GM18519 (cell line): ENCODE results near the gene RHD.
"Not testable (repeated sequence)": the region's sequence is repeated elsewhere in the genome, so short reads cannot be mapped to it uniquely, and the experiment has no call there.

Source experiments
- ATAC-seq: cut with Tn5 transposase; IDR thresholded peaks from one replicate; pipeline ENCODE4 v1.9.1; 2021; ENCODE audit warnings: mild to moderate bottlenecking, moderate library complexity; ENCODE audit not compliant: unreplicated experiment, low FRiP score

Gene RHD

DNA sequence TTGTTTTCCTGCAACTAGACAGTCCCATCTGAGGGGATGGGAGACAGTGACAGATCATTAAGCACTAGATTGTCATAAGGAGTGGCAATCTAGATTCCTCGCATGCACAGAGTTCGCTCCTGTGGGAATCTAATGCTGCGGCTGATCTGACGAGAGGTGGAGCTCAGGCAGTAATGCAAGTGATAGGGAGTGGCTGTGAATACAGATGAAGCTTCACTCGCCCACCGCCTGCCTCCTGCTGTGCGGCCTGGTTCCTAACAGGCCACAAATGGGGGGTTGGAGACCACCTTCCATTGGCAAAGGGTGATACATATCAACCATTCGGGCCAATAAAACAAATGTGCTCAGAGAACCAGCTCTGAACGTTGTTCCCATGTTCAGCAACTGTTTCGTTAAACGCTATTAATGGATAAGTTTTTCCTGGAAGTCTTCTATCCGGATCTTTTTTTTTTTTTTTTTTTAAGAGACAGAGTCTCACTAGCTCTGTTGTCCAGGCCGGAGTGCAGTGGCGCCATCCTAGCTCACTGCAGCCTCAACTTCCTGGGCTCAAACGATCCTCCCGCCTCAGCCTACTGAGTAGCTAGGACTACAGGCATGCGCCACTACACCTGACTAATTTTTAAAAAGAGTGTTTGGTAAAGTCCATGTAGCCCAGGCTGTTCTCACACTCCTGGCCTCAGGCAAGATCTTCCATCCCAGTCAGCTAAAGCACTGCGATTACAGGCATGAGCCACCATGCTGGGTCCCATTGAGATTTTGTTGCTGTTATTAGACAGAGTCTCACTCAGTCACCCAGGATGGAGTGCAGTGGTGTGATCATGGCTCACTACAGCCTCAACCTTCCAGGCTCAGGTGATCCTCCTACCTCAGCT, 16.4 kb upstream of the RHD start:
- ATAC-seq, result no peak

DNA sequence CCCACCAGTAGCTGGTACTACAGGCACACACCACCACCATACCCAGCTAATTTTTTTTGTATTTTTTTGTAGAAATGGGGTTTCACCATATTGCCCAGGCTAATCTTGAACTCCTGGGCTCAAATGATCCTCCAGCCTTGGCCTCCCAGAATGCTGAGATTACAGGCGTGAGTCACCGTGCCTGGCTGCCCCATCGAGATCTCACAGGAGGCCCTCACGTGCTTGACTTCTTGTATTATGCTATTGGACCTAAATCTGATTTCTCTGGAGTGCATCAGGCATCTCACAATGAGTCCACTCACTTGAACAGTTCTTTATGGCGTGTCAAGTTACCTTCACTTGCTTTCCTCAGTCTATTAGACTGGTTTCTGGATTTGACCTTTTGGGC, 15.7 kb upstream of the RHD start:
- no peak for ATAC-seq

DNA sequence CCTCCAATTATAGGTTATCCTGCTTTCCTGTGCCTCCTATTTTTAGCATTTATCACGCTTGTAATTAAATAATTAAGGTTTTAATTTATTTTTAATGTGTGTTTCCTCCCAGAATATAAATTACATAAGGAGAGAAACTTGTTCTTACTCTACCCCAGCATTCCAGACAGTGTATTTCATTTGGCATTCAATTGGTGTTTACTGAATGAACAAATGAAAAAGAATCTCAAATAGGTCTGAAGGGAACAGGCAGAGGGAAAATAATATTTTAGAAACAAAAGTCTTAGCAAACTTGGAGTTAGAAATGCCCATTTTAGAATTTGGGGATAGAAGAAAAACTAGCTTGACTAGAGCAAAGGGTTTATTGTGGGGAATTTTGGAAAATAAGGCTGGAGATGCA, 15.1 kb upstream of the RHD start:
- no peak for ATAC-seq

DNA sequence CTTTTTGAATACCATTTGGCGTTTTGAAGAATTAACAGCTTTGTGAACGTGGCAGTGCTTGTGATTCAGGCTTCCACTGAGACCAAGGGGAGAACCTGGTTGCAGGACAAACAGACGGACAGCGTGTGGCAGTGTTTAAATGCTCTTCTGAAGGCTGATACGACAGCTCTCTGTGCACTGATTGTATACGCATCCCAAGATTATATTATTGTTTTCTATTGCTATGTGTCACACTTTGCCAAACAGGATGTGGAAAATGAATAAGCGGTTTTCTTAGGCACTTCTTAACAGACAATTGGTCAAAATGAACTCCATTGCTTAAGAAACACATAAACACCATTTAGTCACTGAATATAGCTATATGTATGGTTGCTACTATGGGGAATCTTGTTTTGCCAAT, 12.5 kb upstream of the RHD start:
- ATAC-seq, result not testable (repeated sequence)

DNA sequence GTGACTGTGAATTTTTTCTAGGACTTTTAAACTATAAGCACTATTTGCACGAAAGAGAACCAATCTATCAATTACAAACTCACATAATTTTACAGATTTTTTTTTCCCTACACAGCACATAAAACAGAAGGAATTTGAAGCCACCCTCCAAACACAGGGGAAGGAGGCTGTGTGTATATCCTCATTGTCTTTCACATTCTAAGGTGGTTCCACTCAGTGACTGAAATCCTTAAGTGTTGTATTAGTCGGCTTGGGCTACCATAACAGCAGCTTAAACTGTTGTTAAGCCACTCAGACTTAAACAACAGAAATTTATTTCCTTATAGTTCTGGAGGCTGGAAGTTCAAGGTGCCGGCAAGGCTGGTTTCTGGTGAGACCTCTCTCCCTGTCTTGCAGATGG, 12.0 kb upstream of the RHD start:
- not testable (repeated sequence) for ATAC-seq

DNA sequence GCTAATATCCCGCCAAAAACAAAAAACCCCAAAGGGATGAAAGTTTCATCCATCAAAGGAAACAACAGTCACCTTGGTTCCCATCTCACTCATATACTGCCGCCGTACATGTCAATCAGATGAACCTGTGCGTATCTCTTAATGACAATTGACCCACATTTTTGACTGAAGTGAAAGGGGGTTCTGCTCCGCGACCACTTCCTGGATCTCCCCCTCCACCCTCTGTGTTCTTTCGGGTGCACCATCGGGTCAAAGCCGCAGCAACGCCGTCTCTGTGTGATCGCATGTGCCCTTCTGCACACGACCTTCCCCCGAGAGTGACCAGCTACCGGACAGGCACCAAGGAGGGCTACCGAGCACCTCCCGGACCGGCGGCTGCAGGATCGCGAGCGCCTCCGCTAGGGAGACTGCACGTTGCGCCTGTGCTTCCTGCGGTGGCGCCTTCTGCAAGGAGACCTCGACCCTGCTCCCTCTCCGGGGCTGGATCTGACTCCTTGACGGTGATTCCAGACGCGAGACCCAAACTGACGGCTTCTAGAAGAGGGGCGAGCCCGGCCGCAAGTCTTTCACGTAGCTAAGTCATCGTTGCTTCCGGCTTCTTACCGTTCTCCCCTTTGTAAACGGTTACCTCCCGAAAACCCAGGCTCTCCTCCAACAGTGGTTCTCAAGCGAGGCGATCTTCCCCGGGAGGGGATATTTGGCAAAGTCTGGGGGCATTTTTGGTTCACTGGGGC, 5.6 kb upstream of the RHD start:
- ATAC-seq, result not testable (repeated sequence)

DNA sequence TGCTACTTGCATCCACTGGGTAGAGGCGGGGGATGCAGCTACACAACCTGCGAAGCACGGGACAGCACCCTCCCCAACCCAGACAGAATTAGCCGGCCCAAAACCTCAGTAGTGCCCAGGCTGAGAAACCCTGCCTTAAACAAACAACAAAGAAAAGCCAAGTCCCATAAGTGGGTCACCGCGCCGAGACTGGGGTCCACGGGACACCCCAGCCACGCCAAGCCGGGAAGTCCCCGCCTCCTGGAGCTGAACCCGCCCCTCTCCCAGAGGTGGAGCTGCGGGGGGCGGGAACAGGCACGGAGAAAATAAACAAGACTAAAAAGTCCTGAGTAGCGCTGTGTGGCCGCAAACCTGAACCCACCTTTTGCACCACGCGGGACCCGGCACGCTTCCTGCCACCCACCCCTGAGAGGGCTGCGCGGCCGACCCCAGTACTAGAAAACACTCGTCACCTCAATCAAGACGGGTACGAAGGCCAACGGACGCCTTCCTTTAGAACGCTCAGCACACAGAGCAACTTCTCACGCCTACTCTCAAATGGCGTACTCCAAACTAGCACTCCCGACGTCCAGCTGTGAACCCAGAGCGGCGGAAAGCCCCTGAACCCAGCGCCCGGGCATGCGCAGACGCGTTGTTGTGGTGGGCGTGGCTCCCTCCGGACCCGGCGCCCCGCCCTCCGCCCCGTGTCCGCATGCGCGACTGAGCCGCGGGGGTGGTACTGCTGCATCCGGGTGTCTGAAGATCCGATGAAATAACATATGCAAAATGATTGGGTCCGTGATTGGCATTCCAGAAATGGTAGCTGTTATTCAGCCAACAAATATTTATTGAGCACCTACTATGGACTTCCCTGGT, 4.8 kb upstream of the RHD start:
- ATAC-seq, result peak; percentile 53

DNA sequence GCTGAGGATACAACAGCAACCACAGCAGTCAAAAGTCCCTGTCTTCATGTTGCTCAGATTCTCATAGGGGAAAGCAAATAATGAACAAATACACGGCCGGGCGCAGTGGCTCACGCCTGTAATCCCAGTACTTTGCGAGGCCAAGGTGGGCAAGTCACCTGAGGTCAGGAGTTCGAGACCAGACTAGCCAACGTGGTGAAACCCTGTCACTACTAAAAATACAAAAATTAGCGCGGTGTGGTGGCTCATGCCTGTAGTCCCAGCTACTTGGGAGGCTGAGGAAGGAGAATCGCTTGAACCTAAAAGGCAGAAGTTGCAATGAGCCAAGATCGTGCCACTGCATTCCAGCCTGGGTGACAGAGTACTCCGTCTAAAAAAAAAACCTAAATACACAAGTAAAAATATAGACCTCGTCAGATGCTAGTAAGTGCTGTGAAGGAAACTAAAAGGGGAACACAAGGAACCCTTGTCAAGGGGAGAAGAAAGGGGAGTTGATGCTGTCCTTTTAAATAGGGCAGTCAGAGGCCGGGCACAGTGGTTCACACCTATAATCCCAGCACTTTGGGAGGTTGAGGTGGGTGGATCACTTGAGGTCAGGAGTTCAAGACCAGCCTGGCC, 4.1 kb upstream of the RHD start:
- ATAC-seq, result not testable (repeated sequence)

DNA sequence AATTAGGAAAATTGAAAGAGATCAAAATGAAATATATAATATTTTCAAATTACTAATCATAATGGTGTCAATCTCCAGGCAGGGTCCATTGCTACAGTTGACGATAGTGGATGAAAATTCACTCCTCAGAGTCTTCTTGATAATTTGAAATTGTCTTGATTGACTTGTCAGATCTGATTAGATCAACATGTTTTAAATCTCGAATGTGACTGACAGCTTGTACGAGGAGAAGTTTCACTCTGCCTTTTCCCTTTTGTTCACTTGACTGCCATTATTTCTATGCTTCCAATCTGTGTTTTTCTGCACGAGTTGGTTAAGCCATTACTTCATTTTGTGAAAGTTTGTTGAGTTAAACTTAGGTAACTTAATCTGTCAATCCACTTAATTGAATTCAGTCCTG, 3.3 kb downstream of the RHD start:
- not testable (repeated sequence) for ATAC-seq

DNA sequence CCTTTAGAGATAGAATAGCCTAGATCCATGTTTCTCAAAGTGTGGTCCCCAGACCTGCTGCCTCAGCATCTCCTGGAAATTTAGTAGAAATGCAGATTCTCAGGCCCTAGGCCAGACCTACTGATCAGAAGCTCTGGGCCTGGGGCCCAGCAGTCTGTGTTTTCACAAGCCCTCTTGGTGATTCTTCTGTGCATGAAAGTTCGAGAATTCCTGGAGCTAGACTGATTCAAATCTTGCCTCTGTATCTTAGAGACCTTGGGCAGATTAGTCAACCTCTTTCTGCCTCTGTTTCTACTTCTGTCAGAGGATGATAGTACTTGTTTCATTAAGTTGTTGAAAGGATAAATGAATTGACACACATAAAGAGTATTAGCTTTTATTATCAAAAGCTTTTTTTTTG, 5.0 kb downstream of the RHD start:
- ATAC-seq, result not testable (repeated sequence)

DNA sequence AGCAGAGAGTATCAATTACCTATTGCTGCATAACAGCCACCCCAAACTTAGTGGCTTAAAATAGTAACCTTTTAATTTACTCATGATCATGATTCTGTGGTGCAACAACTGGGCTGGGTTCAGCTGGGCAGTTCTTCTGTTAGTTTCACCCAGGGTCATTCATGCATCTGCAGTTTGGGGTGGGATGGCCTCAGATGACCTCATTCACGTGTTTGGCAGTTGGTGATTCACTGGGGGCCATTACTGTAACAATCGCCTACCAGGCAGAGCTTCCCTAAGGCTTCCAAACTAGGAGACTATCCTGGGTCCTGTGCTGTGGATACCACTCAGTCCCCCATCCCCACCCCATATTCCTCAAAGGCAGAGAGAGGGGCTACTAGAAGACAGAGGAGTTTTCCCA, 6.0 kb downstream of the RHD start:
- ATAC-seq, result not testable (repeated sequence)

DNA sequence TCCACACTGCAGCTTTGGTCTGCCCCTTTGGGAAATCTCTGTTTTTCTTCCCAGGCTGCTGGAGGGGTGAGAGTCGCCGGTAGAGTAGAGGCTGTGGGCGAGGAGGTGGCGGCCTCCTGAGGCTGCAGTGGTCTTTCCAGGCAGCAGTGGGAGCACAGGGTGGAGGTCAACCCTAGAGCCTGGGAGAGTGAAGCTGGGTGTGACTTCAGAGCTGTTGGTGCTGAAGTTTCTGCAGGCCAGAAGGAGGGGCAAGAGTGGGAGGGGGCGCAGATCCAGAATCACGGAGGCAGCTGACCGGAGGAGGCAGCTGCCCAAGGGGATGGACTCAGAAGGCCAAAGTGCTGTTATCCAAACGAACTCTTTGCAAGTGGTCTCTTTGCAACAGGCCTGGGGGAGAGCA, 6.5 kb downstream of the RHD start:
- ATAC-seq, result not testable (repeated sequence)

DNA sequence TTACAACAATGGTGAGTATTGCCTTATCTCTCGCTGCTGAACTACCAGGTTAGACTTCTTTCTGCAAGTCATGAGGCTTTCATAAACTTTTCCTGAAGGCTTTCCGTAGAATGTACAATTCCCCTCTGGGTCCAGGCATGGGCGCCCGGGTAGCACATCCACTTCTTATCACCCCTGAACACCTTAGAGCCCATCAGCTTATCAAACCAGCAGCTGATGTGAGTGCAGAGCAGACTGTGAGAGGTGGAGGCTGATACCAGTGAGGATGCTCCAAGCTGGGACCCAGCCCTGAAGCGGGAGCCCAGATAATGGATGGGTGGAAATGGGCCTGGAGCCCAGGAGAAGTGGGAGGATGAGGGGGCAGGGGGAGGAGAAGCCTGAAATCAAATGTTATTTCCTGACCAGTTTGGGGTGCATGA, 7.4 kb downstream of the RHD start:
- ATAC-seq, result not testable (repeated sequence)

DNA sequence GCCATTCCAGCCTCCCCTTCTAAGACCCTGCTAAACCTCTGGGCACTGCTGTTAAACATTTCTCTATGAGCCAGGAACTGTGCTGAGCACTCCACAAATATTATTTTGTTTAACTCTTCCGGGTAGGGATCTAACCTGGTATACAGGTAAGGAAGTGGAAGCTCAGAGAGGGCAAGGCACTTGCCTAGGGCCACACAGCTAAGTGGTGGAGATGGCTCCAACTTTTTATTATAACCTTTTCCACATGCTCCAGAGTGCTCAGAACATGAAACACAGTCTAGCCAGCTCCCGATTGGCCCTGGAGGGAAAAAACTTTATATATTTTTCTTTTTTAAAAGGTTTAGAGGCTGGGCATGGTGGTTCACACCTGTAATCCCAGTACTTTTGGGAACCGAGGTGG, 13.6 kb downstream of the RHD start:
- not testable (repeated sequence) for ATAC-seq

DNA sequence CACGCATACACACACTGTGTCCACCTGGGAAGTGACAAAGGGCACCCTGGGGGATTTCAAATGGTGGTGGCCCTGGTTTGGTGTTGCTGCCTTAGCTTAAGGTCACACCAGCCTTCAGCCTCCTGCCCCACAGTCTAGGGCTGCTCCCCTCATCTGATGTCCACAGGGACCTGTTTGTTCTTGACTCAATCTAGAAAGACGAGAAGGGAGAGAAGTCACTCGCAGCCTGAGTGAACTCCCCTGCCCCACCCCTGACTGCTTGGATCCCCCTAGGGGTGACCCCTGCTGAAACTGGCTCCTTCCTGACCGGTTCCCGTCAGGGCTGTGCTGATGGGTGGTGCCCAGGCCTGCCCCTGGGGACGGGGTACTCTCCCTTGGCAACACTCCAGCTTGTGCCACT, 14.9 kb downstream of the RHD start:
- ATAC-seq, result not testable (repeated sequence)

DNA sequence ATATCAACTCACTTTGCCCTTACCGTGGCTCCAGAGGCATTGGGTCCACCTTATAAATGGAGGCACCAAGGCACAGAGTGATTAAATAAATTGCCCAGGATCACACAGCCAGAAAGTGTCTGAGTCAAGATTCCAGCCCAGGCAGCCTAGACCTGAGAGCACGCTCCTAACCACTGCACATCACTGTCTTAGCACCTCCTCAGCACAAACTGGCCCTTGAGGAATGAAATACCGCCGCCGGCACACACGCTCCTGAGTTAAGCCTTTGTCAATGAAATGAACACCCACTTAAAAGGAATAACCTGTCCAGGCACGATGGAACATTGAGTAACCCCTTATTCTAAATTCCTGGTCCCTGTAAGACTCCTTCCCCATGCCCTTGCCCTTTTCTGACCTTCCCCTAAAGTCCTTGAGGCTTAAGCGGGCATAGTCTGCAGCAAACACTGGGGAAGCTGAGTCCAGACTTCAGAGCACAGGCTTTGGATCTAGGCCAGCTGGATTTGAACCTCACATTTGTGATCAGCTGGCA, 16.3 kb downstream of the RHD start:
- ATAC-seq, result not testable (repeated sequence)

DNA sequence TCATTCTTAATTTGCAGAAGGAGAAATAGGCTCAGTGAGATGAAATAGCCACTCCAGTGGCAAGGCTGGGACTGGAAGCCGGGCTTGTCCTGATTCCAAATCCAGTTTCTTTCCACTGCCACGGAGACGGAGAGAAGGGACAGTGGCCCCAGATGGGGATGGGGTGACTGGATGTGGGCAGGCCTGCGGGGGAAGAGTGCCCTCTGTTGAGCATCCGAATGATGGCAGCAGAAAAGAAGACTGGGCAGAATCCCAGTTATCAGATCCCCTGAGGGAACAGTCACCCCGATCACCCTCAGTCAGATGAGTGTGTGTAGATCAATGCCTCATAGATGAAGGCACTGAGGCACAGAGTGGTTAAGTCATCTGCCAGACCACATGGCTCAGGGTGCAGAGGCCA, 17.7 kb downstream of the RHD start:
- ATAC-seq, result not testable (repeated sequence)

DNA sequence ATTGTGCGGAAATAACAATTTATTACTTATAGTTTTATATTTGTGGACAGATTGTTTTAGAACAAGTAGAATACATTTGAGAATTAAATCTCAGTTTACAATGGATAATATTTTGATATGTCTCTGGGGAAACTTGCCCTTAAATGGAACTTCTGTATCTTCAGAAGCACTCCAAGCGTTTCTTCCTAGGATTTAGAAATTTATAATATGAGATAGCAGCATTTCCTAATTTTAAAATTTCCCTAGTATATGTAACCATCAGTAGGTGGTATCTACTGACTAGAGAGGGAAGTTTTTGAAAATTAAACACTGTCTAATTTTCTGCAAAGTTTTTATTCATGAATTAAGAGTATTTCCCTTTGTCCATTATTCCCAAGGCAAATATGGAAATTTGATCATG, 21.1 kb downstream of the RHD start:
- ATAC-seq, result not testable (repeated sequence)

DNA sequence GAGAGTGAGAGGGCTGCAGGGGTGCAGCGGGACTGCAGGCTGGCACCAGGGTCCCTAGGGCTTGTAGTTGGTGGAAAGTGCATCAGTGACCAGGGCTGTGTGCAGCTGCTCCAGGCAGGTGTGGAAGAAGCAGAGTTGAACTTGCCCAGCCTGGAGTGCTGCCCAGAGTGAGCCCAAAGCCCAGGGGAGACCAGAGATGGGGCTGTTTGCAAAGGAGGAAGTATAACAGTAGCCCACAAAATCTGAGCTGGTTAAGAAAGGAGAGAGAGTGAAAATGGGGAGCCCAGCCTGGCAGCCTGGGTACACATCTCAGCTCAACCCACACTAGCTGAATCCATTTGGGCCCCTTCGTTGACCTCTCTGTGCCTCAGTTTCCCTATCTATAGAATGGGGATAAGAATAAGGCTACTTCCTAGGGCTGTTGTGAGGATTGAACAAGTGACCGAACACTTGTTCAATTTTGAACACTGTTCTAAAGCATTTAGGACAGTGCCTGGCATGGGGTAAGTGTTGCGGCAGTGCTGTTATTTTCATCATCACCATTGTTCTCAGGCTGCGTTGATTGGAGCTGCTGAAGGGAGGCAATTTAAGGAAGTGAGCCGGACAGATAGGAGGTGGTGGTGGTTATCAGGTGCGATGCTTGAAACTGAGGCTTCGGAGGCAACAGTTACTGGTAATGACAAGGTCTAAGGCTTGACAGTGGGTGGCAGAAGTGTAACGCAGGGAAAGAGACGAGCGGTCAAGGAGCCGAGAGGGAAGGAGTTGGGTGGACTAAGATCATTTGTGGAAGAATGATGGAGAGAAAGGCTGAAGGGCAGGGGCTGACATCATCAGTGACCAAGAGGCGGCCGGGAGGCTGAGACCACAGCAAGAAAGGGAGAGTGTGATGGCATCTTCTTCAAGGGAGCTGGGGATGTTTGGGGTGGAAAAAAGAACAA, 22.8 kb downstream of the RHD start:
- not testable (repeated sequence) for ATAC-seq
